Neural cell (in vitro differentiated cells): ENCODE measurements around the gene BTBD6.

Experiments
- CTCF ChIP-seq: fragments of 450-650 bp; IDR thresholded peaks from 2 replicates; pipeline ENCODE4 v1.5.1; 2014; ENCODE audit warnings: antibody characterized with exemption, mild to moderate bottlenecking, moderate library complexity; ENCODE audit not compliant: poor library complexity, severe bottlenecking
- EP300 ChIP-seq: fragments of 450-650 bp; conservative IDR thresholded peaks from 2 replicates; pipeline ENCODE4 v1.6.1; 2014; ENCODE audit warnings: antibody characterized with exemption, mild to moderate bottlenecking, moderate library complexity; ENCODE audit not compliant: poor library complexity, severe bottlenecking
- EZH2 ChIP-seq: fragments of 200-600, 300-800 bp; shearing (Covaris generic), sonication (generic); IDR thresholded peaks from 2 replicates; pipeline ENCODE4 v1.6.1; 2014; ENCODE audit warnings: antibody characterized with exemption, low read length, borderline replicate concordance, mild to moderate bottlenecking; ENCODE audit not compliant: insufficient read depth, poor library complexity, severe bottlenecking
- MXI1 ChIP-seq: fragments of 450-650 bp; conservative IDR thresholded peaks from 2 replicates; pipeline ENCODE4 v1.6.1; 2014; ENCODE audit warnings: antibody characterized with exemption, mild to moderate bottlenecking; ENCODE audit not compliant: poor library complexity, severe bottlenecking

GRCh38 chr14:105204931-105205672 is 43.2 kb upstream of the BTBD6 start:
- no peak for TF ChIP-seq CTCF
- no peak for TF ChIP-seq EZH2
- TF ChIP-seq MXI1 = no peak
- TF ChIP-seq EP300 = no peak
